Adrenal gland (tissue), 12 donors: ENCODE measurements around the gene CDCA3. TPM values are rescaled to one million over a fixed set of nuclear protein-coding genes. Genes with fewer than 3 reads are reported as not detected.

Experiments
- DNase-seq, 7 donors: peaks; one replicate each; pipeline ENCODE4 v3.0.0-alpha.2; 2019 to 2020
- H3K27ac ChIP-seq, 5 donors: fragments of 200-600 bp; sonication (generic) in 4 of 5; 1 replicate in 3 of 5; 2 replicates in 2 of 5; pipeline versions ENCODE4 v1.5.1 to v1.8.0; 2016 to 2020; ENCODE audit warnings: mild to moderate bottlenecking in 1 of 5
- H3K27me3 ChIP-seq: fragments of 200-600 bp; 2 replicates; pipeline ENCODE4 v1.8.0; 2021
- H3K36me3 ChIP-seq, 2 donors: fragments of 200-600 bp; replicated peaks in 1 of 2; 1 replicate in 1 of 2; 2 replicates in 1 of 2; pipeline versions ENCODE4 v1.5.1 to v1.8.0; 2018 to 2022
- H3K4me1 ChIP-seq, 2 donors: fragments of 200-600 bp; replicated peaks in 1 of 2; 1 replicate in 1 of 2; 2 replicates in 1 of 2; pipeline versions ENCODE4 v1.5.1 to v1.8.0; 2018 to 2021
- H3K4me3 ChIP-seq, 4 donors: fragments of 200-600 bp; sonication (generic) in 3 of 4; one replicate each; pipeline ENCODE4 v1.5.1; 2016 to 2018
- H3K9me3 ChIP-seq, 3 donors: fragments of 200-600 bp; sonication (generic) in 1 of 3; replicated peaks in 1 of 3; 1 replicate in 2 of 3; 2 replicates in 1 of 3; pipeline versions ENCODE4 v1.5.1 to v1.8.0; 2016 to 2021
- POLR2A ChIP-seq, 2 donors: fragments of 450-650 bp; IDR thresholded peaks; one replicate each; pipeline ENCODE4 v1.6.1; 2017; ENCODE audit warnings: antibody characterized with exemption in 2 of 2, mild to moderate bottlenecking in 2 of 2, moderate library complexity in 1 of 2
- WGBS, 4 donors: extraction: QIAGEN DNeasy Blood & Tissue Kit in 2 of 4; methylation state at CpG; one replicate each; pipeline versions ENCODE4 v1.1.5 to v1.1.7; 2013 to 2017; 5-methylcytosine and 5-hydroxymethylcytosine counted together
- intact Hi-C, 2 donors: fragments of 100-400 bp; cut with DNase I; formaldehyde crosslinking; loops; one replicate each; pipeline versions ENCODE4 v1.14.1 to v1.15.0; 2022 to 2023
- polyA plus RNA-seq, 3 donors: library from polyadenylated mRNA; stranded (reverse); fragments of 200-250 nt in 2 of 3; fragments of 350-450 nt in 1 of 3; fragmentation: Illumina TruSeq in 1 of 3; extraction: RNeasy Lipid Tissue Mini Kit (QIAGEN cat#74804) in 1 of 3; gene quantifications; one replicate each; pipeline ENCODE4 v1.2.3, GENCODE V29; 2013 to 2014
- total RNA-seq, 9 donors: library from RNA; depleted of rRNA in 4 of 9; stranded (reverse); fragments of >200 nt in 4 of 9; fragments of 120-200 nt in 1 of 9; fragmentation: NEBNext Ultra II Directional in 1 of 9; extraction: Animal tissue kit (Norgen Biotek cat#: 25700) in 1 of 9; gene quantifications; one replicate each; pipeline versions ENCODE4 v1.1.0 to v1.2.4, GENCODE V29; 2013 to 2023
- TF ChIP-seq, protein P1 (sequence below), 6 experiments: fragments of 450-650 bp in 4 of 6; fragments of 200-600 bp in 2 of 6; sonication (generic) in 1 of 6; IDR thresholded peaks; 1 replicate in 5 of 6; 2 replicates in 1 of 6; pipeline versions ENCODE4 v1.5.1 to v1.8.0; 2016 to 2021; ENCODE audit warnings: antibody characterized with exemption in 6 of 6, mild to moderate bottlenecking in 2 of 6, moderate library complexity in 1 of 6
- donor health status: healthy with polysubstance abuse.
- donor health status: Bipolar disorder and iron deficiency.
- donor health status: DM: yes; HTN: yes; CAD: no.
- donor health status: DM: no; HTN: no; CAD: no.
- donor health status: DM: no; HTN: no; CAD: no.
- donor health status: DM: yes; HTN: yes; CAD: no.

Gene CDCA3
- total and polyA plus RNA-seq, 12 donors: 2.6 to 17.7 (median 3.5) TPM; not detected in 1

DNA sequence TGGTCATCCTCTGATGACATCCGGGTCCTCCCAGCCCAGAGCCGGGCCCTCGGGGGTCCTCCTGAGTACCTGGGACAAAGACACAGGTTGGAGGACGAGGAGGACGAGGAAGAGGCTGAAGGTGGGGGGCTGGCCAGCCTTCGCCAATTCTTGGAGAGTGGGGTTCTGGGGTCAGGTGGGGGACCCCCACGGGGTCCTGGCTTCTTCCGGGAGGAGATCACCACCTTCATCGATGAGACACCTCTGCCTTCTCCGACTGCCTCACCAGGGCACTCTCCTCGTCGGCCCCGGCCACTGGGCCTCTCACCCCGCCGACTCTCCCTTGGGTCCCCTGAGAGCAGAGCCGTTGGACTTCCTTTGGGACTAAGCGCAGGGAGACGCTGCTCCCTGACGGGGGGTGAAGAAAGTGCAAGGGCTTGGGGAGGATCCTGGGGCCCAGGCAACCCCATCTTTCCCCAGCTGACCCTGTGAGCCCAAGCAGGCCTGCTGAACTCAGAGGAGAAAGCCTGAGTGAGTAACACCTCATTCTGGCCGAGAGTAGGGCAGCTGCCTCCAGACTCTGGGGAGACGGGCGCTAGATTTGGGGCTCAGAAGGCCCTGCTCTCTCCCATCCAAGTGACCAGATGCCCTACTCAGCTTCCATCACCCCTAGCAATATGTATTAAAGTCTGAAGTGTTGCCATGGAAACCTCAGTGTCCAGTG, 24.2 kb downstream of the CDCA3 start:
- H3K4me3 ChIP-seq: no peak overlapping the region
- H3K4me1 ChIP-seq: peaks cover 2 to 13% of the 10 kb centered on the region in 2 donors
- intact Hi-C loops: loop anchor here in 1 of 2 donors (10.0 kb wide), 1 partner anchor 82 kb away; no protein-coding TSS in a partner anchor
- no peaks in the 10 kb centered on the region for H3K36me3 ChIP-seq
- no peaks in the 10 kb centered on the region for H3K9me3 ChIP-seq
- no peak for TF ChIP-seq POLR2A (IDR thresholded peaks at IDR 0.05)
- TF ChIP-seq, protein P1, sequence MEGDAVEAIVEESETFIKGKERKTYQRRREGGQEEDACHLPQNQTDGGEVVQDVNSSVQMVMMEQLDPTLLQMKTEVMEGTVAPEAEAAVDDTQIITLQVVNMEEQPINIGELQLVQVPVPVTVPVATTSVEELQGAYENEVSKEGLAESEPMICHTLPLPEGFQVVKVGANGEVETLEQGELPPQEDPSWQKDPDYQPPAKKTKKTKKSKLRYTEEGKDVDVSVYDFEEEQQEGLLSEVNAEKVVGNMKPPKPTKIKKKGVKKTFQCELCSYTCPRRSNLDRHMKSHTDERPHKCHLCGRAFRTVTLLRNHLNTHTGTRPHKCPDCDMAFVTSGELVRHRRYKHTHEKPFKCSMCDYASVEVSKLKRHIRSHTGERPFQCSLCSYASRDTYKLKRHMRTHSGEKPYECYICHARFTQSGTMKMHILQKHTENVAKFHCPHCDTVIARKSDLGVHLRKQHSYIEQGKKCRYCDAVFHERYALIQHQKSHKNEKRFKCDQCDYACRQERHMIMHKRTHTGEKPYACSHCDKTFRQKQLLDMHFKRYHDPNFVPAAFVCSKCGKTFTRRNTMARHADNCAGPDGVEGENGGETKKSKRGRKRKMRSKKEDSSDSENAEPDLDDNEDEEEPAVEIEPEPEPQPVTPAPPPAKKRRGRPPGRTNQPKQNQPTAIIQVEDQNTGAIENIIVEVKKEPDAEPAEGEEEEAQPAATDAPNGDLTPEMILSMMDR (IDR thresholded peaks at IDR 0.05): no peak
- DNase-seq: peak in 1 of 7 donors; percentile 56
- peaks cover 4% of the 10 kb centered on the region for H3K27me3 ChIP-seq
- H3K27ac ChIP-seq: peak overlapping the region in 2 of 5 donors; percentile 45 to 47
- 57 to 72% (median 67%) methylated on average over 8 to 22 of the region's 22 CpGs for WGBS, 4 donors

DNA sequence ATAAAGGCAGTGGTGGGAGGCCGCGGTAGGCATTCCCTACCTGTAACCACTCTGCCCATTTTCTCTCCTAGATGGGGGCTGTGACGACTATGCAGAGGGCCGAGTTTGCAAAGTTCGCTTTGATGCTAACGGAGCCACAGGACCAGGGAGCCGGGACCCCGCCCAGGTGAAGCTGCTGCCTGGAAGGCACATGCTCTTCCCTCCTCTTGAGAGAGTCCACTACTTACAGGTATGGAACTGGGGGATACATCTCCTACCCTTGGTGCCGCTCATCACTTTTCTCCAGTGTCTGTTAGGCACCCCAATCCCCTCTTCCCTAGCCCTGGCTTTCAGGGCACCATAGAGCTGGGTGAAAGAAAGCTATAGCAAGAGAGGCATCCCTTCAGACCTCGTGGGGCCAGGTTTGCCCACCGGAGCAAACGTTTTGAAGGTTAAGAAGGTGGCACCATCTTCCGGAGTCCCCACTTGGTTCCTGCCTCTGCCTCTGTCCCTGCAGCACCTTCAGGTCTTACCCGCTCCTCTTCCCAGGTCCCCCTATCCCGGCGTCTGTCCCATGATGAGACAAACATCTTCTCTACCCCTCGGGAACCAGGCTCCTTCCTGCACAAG, 24.9 kb downstream of the CDCA3 start:
- Histone ChIP-seq H3K36me3 (no peaks in the 10 kb centered on the region), H3K27me3 (peaks cover 4% of the 10 kb centered on the region), H3K4me3 (no peak overlapping the region), H3K4me1 (peaks cover 6 to 15% of the 10 kb centered on the region in 2 donors), H3K27ac (no peak overlapping the region), H3K9me3 (no peaks in the 10 kb centered on the region)
- no peak for DNase-seq
- intact Hi-C loops: loop anchor here in 1 of 2 donors (10.0 kb wide), 1 partner anchor 81 kb away; no protein-coding TSS in a partner anchor
- no peak for TF ChIP-seq POLR2A (IDR thresholded peaks at IDR 0.05)
- TF ChIP-seq, protein P1 (IDR thresholded peaks at IDR 0.05): no peak
- WGBS, 4 donors: 41 to 74% (median 65%) methylated on average over 12 to 17 of the region's 17 CpGs

DNA sequence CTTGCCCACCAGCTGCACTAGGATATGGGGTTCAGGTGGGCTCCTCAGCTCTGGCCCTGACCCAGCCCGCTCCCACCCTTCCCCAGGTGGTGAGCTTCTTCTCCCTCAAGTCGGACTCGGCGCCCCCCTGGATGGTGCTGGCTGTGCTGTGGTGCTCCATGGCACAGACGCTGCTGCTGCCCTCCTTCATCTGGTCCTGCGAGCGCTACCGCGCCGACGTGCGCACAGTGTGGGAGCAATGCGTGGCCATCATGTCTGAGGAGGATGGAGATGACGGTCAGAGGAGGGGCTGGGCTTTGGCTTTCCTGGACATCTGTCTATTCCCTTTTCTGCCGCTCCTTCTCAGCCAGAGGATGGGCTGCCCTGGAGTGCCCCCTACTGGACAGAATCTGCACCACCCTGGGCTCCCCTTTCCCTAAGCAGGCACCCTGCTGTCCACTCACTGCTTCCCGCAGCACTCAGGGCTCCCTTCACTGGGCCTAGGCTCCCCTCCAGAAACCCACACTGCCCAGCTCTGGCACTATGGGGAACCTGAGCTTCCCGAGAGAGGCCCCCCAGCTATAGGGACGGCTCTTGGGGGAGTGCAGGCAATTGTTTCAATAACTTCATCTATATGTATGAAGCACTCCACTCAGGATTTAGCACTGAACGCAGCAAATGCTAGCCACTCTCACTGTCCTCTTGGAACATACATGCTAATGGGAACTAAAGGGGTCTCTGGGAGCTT, 25.5 kb downstream of the CDCA3 start:
- DNase-seq: peak; percentile 81 to 95 (median 87)
- TF ChIP-seq POLR2A (IDR thresholded peaks at IDR 0.05): no peak
- TF ChIP-seq, protein P1 (IDR thresholded peaks at IDR 0.05): peak; percentile 78 to 96 (median 92)
- H3K9me3 ChIP-seq: no peaks in the 10 kb centered on the region

DNA sequence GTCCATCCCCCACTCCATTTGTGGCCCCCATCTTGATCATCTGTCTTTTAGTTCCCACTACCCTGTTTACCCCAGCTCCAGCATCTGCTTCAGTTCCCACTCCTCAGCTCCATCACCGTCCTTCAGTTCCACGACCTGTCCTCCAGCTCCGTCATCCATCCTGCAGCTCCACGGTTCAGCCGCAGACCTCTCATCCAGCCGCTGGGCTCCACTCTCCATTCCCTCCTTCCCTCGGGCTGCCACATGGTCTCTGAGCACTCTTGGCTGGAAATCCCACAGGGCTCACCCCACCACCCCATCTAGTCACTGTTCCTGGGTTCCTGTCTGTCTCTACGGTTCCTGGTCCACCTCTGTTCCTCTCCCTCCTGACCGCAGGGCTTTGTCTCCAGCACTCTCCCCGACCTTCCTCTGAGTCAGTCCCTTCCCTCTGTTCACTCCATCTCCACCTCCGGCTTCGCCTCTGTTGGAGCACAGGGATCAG, 26.1 kb downstream of the CDCA3 start:
- Histone ChIP-seq H3K27ac (no peak overlapping the region), H3K9me3 (no peaks in the 10 kb centered on the region), H3K4me1 (peaks cover 6 to 15% of the 10 kb centered on the region in 2 donors), H3K4me3 (no peak overlapping the region), H3K27me3 (peaks cover 4% of the 10 kb centered on the region), H3K36me3 (no peaks in the 10 kb centered on the region)
- DNase-seq: no peak
- 29 to 45% (median 36%) methylated on average over 11 to 12 of the region's 12 CpGs for WGBS, 4 donors
- intact Hi-C loops: loop anchor here (5.0 to 10.0 kb wide), 2 partner anchors 80 to 93 kb away; no protein-coding TSS in a partner anchor
- no peak for TF ChIP-seq POLR2A (IDR thresholded peaks at IDR 0.05)
- TF ChIP-seq, protein P1 (IDR thresholded peaks at IDR 0.05): no peak

More for the DNA sequence above, 25.5 kb downstream of the CDCA3 start:
- Histone ChIP-seq H3K4me1 (peaks cover 6 to 15% of the 10 kb centered on the region in 2 donors), H3K27me3 (peaks cover 4% of the 10 kb centered on the region), H3K36me3 (no peaks in the 10 kb centered on the region), H3K4me3 (no peak overlapping the region), H3K27ac (no peak overlapping the region)
- intact Hi-C loops: loop anchor here in 1 of 2 donors (10.0 kb wide), 1 partner anchor 81 kb away; no protein-coding TSS in a partner anchor
- WGBS, 4 donors: 7 to 11% (median 10%) methylated on average over 15 to 19 of the region's 19 CpGs
